Measurements from ENCODE around the gene MEST.
"Not testable (repeated sequence)": the region's sequence is repeated elsewhere in the genome, so short reads cannot be mapped to it uniquely, and the experiment has no call there.

The MEST gene

DNA sequence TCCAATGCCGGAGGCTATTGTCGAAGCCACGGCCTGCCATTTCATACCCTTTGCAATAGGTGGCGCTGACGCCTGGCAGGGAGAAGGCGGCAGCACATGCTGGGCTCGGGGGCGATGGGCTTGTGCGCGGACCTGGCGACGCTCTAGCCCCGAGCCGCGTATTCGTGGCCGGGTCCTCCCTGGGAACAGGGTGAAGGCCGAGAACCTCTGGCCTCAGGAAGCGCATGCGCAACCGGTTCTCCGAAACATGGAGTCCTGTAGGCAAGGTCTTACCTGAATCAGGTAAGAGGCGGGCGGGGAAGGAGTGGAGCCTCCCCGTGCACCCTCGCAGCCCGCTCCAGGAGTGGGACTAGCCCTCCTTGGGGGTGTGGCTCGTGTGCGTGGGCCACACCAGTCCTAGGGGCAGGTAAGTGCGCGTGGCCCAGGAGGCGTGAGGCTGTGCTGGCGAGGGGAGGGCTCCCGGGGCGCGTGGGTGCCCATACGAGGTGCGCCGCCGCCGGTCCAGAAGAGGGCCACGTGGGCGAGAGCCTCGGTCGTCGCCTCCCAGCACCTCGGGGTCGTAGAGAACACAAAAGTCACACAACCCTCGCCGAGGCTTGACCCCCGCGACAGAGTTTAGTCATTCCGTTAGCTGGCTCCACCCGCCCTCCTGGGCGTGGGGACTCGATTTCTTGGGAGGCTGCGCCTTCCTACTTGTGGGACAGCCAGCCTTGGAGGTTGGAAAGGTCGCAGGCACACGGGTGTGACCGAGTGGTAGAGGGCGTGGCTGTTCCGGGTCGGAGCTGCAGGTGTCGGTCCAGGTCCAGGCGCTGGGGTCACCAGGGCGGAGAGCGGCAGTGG, 5.6 kb upstream of the MEST start:
- DNase-seq, result no peak

DNA sequence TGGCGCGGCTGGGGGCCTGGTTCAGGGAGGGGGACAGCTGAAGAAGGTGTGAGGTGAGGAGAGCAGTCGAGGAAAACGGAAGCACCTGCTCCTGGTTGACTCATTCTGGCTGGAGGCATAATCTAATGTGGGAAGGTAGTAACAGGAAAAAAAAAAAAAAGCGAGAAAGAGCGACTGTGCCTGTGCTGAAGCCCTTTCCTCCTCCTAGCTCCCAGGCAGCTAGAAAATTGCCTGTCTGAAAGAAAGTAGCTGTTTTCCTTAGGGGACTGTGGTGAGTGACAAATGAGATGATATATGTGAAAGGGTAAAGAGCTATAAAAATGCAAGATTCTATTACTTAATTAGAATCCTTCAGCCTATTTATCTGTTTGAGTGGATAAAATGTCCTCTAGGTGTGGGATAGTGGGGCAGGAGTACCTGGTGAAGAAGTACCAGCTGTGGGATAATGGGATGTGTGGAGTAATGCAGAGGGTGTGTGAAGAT, 4.9 kb upstream of the MEST start:
- DNase-seq, result no peak

DNA sequence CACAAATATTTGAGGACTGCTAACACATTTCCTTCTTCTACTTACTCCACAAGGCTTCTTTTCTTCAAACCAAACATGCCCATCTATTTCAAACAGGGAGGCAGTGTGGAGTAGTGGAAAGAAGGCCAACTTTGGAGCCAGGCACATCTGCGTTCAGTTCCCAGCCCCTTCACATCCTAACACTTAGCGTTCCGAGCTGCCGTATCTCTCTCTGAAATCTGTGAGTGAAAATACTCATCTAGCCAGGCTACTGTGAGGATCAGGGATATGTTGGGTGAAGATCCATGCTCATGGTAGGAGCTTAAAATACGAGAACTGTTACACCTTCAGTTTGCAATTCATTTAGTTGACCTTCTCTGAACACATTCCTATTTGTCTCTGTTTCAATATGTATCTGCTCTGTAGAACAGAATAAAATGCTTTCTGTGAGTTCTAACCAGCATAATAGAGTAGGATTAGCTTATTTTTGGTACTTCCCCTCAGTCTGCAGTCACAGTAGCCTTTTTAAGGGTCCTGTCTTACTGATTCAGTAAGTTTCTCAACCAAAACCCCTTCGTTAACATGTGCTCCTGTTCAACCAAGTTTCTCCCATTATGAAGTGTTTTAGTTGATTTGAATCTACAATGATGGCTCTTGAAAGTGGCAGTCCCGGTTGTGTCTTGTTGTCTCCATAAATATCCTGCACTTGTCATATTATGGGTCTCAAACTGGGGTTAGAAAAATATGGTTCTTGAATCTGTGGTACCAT, 3.3 kb upstream of the MEST start:
- no peak for DNase-seq

DNA sequence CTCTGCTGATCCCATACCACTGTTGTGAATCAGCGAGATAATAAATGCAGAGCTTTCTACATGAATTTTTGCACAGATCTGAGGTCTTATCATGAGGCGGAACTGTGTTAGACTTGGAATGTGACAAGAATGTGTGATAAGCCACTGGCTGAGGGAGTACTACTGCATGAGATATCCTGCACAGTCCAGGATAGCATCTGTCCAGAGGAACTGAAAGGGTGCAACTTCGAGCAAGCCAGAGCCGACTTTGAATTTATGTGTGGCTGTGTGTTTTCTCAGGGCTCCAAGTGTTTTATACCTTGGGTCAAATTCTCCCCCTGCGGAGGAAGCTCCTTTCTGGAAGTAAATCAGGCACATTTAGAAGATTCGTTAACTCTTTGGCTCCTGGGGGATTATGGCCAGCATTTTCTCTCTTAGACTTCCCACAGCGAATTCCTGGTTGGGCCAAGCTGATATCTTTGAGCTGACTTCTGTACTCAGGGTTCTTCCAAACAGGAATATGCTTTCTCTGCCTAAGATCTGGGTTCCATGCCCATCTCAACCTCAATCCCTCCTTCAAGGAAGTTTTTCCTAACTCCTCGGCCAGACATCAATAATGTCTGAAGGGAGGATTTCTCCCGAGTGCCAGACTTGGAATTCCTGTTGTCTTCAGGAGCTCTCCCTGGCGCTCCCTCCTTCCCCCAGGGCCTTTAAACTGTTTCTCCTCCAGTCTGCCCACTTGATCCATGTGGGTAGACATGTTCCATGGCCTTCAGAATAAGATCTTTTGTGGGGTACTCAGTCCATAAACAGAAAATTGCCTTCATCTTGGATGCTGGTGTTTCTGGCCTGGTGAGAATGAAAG, 2.5 kb upstream of the MEST start:
- DNase-seq, result peak; percentile 94

DNA sequence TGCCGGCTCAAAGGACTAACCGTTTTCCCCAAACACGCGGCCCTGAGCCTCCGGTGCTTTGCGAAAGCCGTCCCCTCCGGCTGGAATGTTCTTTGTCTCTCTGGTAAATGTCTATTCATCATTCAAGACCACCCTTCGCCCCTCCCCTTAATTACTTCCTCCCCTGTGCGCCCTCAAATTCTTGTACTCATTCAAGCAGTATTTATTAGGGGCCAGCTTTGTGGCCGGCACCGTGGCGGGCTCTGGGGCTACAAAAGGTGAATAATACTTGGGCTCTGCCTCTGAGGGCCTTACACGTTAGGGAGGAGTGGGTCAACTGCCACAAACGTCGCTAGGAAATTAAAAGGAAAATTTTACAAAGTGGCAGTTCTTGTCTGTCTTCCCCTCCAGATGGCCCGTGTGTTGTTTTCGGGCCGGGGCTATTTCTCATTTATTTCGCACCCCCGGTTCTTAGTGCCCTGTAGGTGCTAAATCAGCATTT, 1.5 kb upstream of the MEST start:
- no peak for DNase-seq

DNA sequence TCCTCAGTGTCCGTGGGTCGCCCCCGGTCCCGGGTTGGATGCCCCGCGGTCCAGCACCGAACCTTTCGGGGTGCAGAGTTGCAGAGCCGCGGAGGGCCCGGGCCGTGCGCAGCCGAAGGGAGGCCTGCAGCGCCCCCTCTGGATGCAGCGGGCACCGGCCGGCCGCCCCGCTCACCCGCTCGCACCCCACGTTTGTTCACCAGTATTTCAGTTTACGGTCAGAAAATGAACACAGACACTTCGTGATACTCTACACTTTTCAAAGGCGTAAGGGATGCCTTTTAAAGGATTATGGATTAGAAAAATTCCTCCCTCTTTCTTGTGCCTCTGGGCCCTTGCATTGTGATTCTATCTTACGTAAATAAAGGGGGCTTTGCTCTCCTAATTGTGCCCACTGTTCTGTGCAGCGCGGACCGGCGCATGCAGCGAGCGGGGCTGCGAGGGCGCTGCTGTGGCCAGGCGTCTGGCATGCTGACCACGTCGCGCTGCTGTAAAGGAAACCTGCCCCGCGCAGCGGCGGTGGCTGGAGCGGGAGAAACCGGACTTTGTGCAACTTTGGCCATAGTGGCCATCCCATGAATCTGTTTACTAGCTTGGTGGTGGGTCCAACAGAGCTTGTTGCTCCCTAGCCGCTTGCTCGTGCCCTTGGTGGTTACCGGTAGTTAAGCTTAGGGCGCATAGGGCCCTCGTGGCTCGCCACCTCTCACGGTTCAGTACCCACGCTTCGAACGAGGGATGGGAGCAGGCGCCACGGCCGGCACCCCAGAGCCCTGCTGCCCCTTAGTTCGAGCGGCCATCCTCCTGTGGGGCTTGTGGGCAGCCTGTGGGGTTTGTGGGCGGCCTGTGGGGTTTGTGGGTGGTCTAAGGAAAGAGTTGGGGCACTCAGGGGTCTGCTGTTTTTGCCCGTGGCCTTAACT, 739 bp upstream of the MEST start:
- no peak for DNase-seq

DNA sequence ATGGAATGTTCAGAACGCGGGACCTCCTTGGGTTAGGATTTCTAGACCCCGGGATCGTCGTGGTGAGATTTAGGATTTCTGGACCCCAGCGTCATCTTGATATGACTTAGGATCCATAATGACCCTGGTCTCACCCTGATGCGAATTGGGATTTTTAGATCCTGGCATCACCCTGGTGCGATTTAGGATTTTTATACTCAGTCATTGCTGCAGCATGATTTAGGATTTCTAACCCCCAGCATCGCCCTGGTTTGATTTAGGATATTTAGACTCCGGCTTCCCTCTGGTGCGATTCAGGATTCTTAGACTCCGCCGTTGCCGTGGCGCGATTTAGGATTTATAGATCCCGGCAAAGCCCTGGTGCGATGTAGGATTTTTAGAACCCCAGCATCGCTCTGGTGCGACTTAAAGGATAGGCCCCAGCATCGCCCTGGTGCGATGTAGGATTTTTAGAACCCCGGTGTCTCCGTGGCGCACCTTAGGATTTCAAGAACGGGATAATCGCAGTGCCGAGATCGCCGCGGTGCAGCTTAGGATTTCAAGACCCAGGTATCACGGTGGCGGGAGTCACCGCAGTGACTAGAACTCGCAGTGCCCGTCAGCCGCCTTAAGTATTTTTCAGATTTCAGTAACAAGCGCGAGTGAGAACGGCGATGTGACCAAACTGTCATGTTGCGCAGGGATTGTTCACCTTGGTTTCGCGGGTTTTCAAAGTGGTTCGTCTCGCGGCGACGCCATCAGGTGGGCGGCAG, 814 bp downstream of the MEST start:
- no peak for DNase-seq

GRCh38 chr7:130493275-130493873, 1.5 kb downstream of the MEST start:
- DNase-seq, result peak; percentile 52

- DNase-seq, result no peak
These were observed 2.6 kb downstream of the MEST start for GRCh38 chr7:130494431-130494858.

- no peak for DNase-seq
These were observed 8.6 kb downstream of the MEST start for GRCh38 chr7:130500463-130500862.

DNA sequence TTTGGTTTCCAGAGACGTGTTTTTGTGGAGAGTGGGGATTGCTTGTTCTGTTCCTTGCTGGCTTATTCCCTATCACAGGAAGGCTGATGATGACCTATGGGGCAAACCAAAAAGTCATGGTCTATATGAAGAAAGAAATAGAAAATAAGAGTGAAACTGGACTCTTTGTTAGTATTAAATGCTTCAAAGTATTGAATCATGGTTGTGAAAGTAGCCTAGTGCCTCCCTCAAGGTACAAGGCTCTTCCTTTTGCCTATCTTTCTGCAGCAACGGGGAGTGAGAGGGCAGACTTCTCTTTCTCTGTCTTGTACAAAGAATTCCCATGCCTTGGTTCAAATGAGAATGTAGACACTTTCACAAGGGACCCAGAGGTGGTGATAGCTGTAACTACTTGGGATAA, 9.0 kb downstream of the MEST start:
- DNase-seq, result no peak

GRCh38 chr7:130505753-130506152, 13.9 kb downstream of the MEST start:
- DNase-seq, result peak; percentile 55

- no peak for DNase-seq
These were observed 14.5 kb downstream of the MEST start for GRCh38 chr7:130506358-130506757.

- not testable (repeated sequence) for DNase-seq
These were observed 20.2 kb downstream of the MEST start for GRCh38 chr7:130512038-130512437.

DNA sequence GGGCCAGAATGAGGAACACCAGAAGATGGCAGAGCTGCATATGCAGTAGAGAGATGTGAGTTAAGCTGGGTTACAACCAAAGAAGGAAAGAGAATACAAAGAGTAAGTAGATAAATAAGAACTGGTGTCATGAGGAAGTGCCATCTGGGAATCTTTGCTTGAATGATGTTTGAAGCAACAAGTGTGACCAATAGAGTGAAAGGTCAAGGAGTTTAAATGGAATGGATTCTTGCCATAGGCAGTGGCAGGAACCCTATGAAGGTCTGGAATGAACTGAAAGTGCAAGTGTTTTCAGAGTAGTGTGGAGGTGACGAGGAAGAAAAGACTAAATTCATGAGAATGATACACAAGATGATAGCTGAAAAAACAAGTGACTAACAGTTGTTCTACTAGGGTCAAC, 21.6 kb downstream of the MEST start:
- no peak for DNase-seq

GRCh38 chr7:130515315-130516040, 23.6 kb downstream of the MEST start:
- no peak for DNase-seq

DNA sequence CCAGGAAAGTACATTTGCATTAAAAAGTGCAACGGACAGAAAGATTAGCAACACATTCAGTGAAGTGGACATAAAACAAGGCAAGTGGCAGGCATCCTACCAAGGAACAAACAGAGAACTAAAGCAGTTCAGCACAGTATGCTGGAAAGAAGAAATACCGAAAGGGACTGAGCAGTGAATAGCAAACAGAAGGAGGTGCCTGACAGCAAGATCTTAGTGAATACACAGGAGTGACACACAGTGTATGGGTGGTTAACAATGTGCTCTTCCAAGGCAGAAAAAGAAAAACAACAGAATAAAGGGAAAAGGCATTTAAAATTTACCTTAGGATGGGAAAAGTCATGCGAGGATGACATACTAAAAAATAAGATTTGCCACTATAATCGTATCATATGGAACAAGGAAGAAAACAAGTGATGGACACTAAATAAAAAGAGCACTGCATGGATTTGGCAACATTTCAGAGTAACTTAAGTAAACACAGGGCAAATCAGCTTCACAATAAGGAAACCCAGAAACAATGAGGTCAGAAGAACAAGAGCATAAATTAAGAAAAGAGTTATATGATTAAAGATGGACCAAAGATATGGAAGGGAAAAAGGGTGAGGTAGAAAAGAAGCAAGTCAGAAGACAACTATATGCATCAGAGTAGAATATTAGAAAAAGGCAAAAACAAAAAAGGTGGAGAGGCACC, 29.5 kb downstream of the MEST start:
- DNase-seq, result no peak

- DNase-seq, result not testable (repeated sequence)
These were observed 31.7 kb downstream of the MEST start for GRCh38 chr7:130523519-130524125.

DNA sequence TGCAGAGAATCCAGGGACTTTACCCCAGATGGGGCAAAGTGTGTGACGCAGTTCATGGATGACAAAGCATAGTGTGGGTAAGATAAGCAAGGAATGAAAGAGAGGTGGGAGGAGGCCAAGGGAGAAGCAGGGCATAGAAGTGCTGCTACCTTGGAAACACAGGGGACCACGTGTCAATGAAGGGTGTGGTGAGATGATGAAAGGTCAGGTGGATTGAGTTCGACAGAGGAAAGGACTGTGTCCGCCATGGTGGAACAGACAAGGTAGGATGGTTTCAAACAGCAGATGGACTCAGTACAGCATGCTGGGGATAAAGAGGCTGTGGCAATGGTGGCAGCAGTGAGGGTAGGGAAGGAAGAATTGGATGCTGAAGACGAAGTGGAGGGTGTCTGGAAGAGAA, 32.7 kb downstream of the MEST start:
- no peak for DNase-seq
